ENCODE results near the gene CADM1. TPM values are rescaled to one million over a fixed set of nuclear protein-coding genes. Genes with fewer than 3 reads are reported as not detected.

The CADM1 gene
- total RNA-seq, 2 donors from 2014 or later, result 0.81 to 2.2 TPM

DNA sequence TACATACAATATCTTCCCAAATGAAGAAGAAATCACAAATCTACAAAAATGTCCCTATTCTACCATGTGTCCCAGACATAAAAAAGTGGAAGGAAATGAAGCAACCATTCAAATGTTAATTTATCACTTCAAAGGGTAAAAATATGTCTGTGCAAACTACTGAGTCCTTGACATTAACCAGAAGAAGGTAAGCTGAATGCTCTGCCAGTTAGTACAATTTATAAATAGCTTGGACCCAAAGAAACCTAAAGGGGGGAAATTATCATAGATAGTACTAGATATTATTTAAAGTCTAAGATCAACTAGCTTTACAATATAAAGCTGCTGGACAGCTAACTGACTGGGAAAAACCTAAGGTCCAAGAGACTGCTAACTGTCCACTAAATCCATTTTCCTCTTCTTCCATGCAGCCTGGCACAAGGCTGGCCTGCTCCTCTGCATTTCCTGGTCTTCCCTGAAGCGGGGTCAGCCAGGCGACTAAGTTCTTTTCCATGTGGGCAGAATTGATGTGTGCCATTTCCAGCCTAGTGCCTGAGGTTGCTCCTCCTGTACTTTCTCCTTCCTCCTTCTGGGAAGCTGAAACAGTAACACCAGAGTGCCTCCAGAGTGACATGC, 190.9 kb downstream of the CADM1 start:
- Mint-ChIP-seq H3K27me3 (peaks cover 17% of the 10 kb centered on the region), H3K27ac (no peak overlapping the region), H3K4me1 (peaks cover 2% of the 10 kb centered on the region), H3K4me3 (no peak overlapping the region), H3K36me3 (ENCODE audit: low read depth) (no peaks in the 10 kb centered on the region)
- ATAC-seq (no peak), DNase-seq (no peak)
- peaks cover 3% of the 10 kb centered on the region for H3K9me3 ChIP-seq (ENCODE audit: control insufficient read depth, low read length, poor library complexity, severe bottlenecking)

DNA sequence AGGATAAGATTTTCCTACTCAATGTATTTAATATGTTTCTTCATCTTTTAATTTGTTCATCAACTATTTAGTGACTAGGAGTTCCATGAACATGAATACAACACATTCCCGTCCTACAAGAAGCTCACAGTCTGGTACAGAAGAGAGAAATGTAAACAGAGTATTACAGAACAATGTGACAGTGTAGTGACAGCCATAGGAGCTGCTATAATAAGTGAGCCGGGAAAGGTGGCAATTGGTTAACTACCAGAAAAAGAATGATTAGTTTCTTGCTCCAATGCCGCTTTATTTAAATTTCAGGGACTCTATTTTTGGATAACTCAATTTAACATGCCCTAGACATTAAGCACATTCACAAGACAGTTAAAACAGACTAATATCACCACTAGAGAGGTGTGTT, 192.3 kb downstream of the CADM1 start:
- ATAC-seq, result no peak

DNA sequence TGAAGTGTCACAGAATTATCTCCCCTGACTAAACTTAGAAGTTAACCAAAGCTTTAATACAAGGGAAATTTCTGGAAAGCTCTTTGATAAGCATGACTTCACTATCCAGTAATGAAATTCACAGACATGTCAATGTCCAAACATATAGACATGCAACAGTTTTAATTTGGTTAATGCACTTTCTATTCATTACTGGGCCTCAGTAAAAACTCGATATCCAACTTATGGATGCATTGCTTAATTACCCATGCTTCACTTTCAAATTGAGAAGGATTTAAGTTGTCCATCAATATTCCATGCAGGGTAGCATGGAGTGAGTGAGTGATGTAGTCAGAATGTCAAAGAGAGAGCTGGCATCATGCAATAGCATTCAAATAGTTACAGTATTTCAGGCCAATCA, 197.5 kb downstream of the CADM1 start:
- H3K27me3 Mint-ChIP-seq, result peaks cover 7% of the 10 kb centered on the region
- ATAC-seq (no peak), DNase-seq (no peak)
- H3K4me1 Mint-ChIP-seq, result no peaks in the 10 kb centered on the region
- no peaks in the 10 kb centered on the region for H3K36me3 Mint-ChIP-seq (ENCODE audit: low read depth)
- H3K9me3 ChIP-seq (ENCODE audit: control insufficient read depth, low read length, poor library complexity, severe bottlenecking), result no peaks in the 10 kb centered on the region
- H3K4me3 Mint-ChIP-seq, result no peak overlapping the region
- H3K27ac Mint-ChIP-seq, result no peak overlapping the region

More for the DNA sequence above, 192.3 kb downstream of the CADM1 start:
- DNase-seq, result no peak
- peaks cover 3% of the 10 kb centered on the region for H3K9me3 ChIP-seq (ENCODE audit: control insufficient read depth, low read length, poor library complexity, severe bottlenecking)
- Mint-ChIP-seq H3K27ac (no peak overlapping the region), H3K4me1 (peaks cover 2% of the 10 kb centered on the region), H3K4me3 (no peak overlapping the region), H3K36me3 (ENCODE audit: low read depth) (no peaks in the 10 kb centered on the region), H3K27me3 (peaks cover 17% of the 10 kb centered on the region)

GRCh38 chr11:115304774-115305472, 199.3 kb downstream of the CADM1 start:
- H3K9me3 ChIP-seq (ENCODE audit: control insufficient read depth, low read length, poor library complexity, severe bottlenecking), result no peaks in the 10 kb centered on the region
- DNase-seq (no peak), ATAC-seq (no peak)
- Mint-ChIP-seq H3K27ac (no peak overlapping the region), H3K4me1 (no peaks in the 10 kb centered on the region), H3K4me3 (no peak overlapping the region), H3K27me3 (peaks cover 3% of the 10 kb centered on the region), H3K36me3 (ENCODE audit: low read depth) (no peaks in the 10 kb centered on the region)

- H3K4me1 Mint-ChIP-seq, result no peaks in the 10 kb centered on the region
- H3K36me3 Mint-ChIP-seq (ENCODE audit: low read depth), result no peaks in the 10 kb centered on the region
- ATAC-seq, result no peak
Measured at GRCh38 chr11:115303929-115304531, 200.2 kb downstream of the CADM1 start.

DNA sequence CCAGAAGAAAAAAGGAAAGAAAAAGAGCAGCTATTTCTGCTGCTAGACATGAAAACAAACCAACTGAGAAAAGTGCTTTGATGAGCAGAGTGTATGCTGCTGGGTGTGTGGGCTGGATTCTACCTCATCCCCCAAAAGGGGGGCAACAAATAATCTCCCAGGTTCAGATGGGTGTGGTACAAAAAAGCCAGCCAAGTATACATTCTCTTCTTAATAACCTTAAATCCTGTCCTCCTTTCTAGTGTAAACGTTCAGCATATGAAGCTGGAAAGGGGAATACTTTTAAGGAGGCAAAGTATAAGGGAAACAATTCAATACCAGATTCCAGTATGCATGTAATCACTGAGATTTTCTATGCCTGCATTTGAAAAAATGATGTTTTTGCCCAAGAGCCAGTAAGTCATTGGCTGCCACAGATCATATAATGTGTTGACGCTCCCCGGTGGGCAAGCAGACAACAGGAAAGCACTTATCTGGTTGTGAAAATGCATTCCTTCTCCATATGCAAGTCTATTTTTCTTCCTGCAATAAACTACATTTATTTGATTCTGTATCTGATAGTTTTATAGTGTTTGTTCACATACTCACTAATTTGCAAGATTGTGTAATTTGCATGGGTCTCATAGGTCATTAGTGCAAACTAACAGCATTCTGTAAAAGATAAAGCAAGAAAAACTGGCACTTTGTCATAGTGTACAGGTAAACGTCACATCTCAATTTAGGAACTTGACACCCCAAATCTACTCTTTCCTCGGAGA, 201.1 kb downstream of the CADM1 start:
- Mint-ChIP-seq H3K4me3 (no peak overlapping the region), H3K4me1 (no peaks in the 10 kb centered on the region), H3K27ac (no peak overlapping the region), H3K27me3 (peaks cover 6% of the 10 kb centered on the region), H3K36me3 (ENCODE audit: low read depth) (no peaks in the 10 kb centered on the region)
- DNase-seq, result no peak
- H3K9me3 ChIP-seq (ENCODE audit: control insufficient read depth, low read length, poor library complexity, severe bottlenecking), result no peaks in the 10 kb centered on the region
- ATAC-seq, result no peak

More at GRCh38 chr11:115303929-115304531, 200.2 kb downstream of the CADM1 start:
- DNase-seq, result no peak
- H3K4me3 Mint-ChIP-seq, result no peak overlapping the region
- peaks cover 6% of the 10 kb centered on the region for H3K27me3 Mint-ChIP-seq
- no peak overlapping the region for H3K27ac Mint-ChIP-seq
- H3K9me3 ChIP-seq (ENCODE audit: control insufficient read depth, low read length, poor library complexity, severe bottlenecking), result no peaks in the 10 kb centered on the region

- ATAC-seq (no peak), DNase-seq (no peak)
- H3K4me1 Mint-ChIP-seq, result no peaks in the 10 kb centered on the region
- no peaks in the 10 kb centered on the region for H3K36me3 Mint-ChIP-seq (ENCODE audit: low read depth)
- H3K4me3 Mint-ChIP-seq, result no peak overlapping the region
- no peak overlapping the region for H3K27ac Mint-ChIP-seq
- peaks cover 6% of the 10 kb centered on the region for H3K27me3 Mint-ChIP-seq
- H3K9me3 ChIP-seq (ENCODE audit: control insufficient read depth, low read length, poor library complexity, severe bottlenecking), result no peaks in the 10 kb centered on the region
Measured at GRCh38 chr11:115300660-115301428, 203.4 kb downstream of the CADM1 start.

GRCh38 chr11:115298300-115299012, 205.8 kb downstream of the CADM1 start:
- DNase-seq, result no peak
- ATAC-seq, result no peak
- no peak overlapping the region for H3K27ac Mint-ChIP-seq
- no peaks in the 10 kb centered on the region for H3K9me3 ChIP-seq (ENCODE audit: control insufficient read depth, low read length, poor library complexity, severe bottlenecking)
- H3K4me1 Mint-ChIP-seq, result no peaks in the 10 kb centered on the region
- peaks cover 6% of the 10 kb centered on the region for H3K27me3 Mint-ChIP-seq
- H3K36me3 Mint-ChIP-seq (ENCODE audit: low read depth), result no peaks in the 10 kb centered on the region
- H3K4me3 Mint-ChIP-seq, result no peak overlapping the region

DNA sequence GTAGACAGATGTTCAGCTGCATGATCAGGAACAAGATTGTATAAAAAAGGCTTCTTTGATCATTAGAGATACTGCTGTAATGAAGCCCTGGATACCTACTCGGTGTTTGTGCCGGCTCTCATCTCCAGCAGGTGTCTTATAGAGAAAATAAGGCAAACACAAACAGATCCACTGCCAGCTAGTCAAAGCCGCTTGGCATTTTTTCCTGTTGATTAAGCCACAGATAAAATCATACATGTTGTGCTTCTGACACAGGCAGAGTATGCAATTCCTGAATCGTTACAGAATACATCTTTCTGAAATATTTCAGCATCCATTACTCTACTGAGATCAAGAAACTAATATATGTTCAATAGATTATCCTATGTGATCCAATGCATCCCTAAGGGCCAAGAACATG, 206.9 kb downstream of the CADM1 start:
- no peak overlapping the region for H3K4me3 Mint-ChIP-seq
- no peak for DNase-seq
- no peak overlapping the region for H3K27ac Mint-ChIP-seq
- H3K9me3 ChIP-seq (ENCODE audit: control insufficient read depth, low read length, poor library complexity, severe bottlenecking), result no peaks in the 10 kb centered on the region
- peaks cover 6% of the 10 kb centered on the region for H3K27me3 Mint-ChIP-seq
- no peaks in the 10 kb centered on the region for H3K36me3 Mint-ChIP-seq (ENCODE audit: low read depth)
- H3K4me1 Mint-ChIP-seq, result no peaks in the 10 kb centered on the region
- ATAC-seq, result no peak

DNA sequence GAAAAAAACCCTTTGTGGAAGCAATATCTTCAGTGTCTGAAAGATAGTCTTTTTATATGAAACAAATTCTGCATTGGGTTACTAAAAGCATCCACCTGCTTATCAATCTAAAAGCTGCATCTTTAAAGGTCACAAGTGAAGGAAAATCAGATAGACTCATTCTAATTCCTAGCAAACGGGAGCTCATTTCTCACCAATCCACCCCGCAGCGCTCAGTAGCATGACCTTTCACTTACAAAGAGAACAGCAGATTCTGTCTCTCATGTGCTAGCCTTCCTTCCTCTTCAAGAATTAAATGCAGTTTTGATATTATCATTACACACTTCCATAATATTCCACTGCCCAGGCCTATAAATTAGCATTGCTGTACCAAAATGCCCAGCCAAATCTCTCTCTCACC, 212.9 kb downstream of the CADM1 start:
- no peaks in the 10 kb centered on the region for H3K9me3 ChIP-seq (ENCODE audit: control insufficient read depth, low read length, poor library complexity, severe bottlenecking)
- Mint-ChIP-seq H3K27ac (no peak overlapping the region), H3K4me3 (no peak overlapping the region), H3K27me3 (peaks cover 17% of the 10 kb centered on the region), H3K36me3 (ENCODE audit: low read depth) (no peaks in the 10 kb centered on the region), H3K4me1 (peaks cover 2% of the 10 kb centered on the region)
- DNase-seq, result no peak
- no peak for ATAC-seq

DNA sequence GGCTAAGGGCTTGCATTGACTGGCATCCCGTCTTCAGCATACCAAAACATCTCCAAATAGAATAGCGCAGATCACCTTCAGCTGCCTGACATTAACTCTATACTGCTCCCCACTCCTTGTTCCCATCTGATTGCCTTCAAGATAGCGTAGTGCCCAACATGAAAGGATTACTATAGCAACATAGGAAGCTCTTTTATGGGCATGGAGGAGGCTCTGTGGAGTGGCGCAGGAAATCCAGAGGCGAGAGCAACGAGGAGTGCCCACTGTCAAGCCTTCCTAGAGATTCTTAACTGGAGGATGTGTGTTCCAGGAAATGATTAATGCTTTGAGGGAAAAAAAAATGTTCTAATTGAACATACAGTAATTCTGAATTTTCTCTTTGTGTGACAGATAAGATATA, 213.3 kb downstream of the CADM1 start:
- DNase-seq (no peak), ATAC-seq (no peak)
- Mint-ChIP-seq H3K27ac (no peak overlapping the region), H3K27me3 (peaks cover 21% of the 10 kb centered on the region), H3K4me1 (peaks cover 2% of the 10 kb centered on the region), H3K4me3 (no peak overlapping the region), H3K36me3 (ENCODE audit: low read depth) (no peaks in the 10 kb centered on the region)
- H3K9me3 ChIP-seq (ENCODE audit: control insufficient read depth, low read length, poor library complexity, severe bottlenecking), result no peaks in the 10 kb centered on the region

DNA sequence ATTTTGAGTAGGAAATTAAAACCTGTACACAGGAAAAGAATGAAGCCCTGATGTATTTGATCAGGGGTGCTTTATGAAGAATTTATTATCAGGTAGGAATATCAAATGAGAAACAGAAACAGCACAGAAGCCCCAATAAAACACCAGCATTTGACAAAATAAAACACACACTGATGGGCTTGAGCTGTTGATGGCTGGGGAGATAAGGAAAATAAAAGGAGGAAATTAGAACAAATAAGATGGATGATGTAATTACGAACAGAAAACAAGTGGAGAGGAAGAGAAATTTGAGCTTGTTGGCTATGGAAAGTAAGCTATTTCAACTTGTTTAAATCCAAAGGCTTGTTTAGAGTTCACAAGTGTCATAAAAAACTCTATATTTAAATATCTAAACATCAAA, 213.7 kb downstream of the CADM1 start:
- H3K9me3 ChIP-seq (ENCODE audit: control insufficient read depth, low read length, poor library complexity, severe bottlenecking), result no peaks in the 10 kb centered on the region
- ATAC-seq (no peak), DNase-seq (no peak)
- Mint-ChIP-seq H3K27me3 (peaks cover 21% of the 10 kb centered on the region), H3K27ac (no peak overlapping the region), H3K4me3 (no peak overlapping the region), H3K36me3 (ENCODE audit: low read depth) (no peaks in the 10 kb centered on the region), H3K4me1 (peaks cover 2% of the 10 kb centered on the region)
